GM12878 (cell line): ENCODE results near the gene AHCY. TPM values are rescaled to one million over a fixed set of nuclear protein-coding genes. Genes with fewer than 3 reads are reported as not detected.
"Not testable (repeated sequence)": the region's sequence is repeated elsewhere in the genome, so short reads cannot be mapped to it uniquely, and the experiment has no call there.

Source experiments
- ATAC-seq: fragments of 200-7000 bp; cut with Tn5 transposase; 3 replicates; pipeline ENCODE4 v1.9.1; 2020; ENCODE audit warnings: mild to moderate bottlenecking, moderate library complexity
- BruUV-seq: library from RNA; stranded (reverse); fragments of 400-500 nt; replicated peaks from 2 replicates; lab custom pipeline; 2021; lab: Mats Ljungman, UMichigan
- CTCF ChIA-PET: fragments of 300-600 bp; sonication (Branson Sonifier 250); formaldehyde crosslinking; extraction: SDS; loops from one replicate; lab custom pipeline; 2021; ENCODE audit warnings: inconsistent platforms; lab: Yijun Ruan, JAX
- POLR2A ChIA-PET: fragments of 350-600 bp; formaldehyde crosslinking; extraction: SDS; loops from one replicate; lab custom pipeline; 2021; ENCODE audit warnings: inconsistent platforms; lab: Charles Lee
- RAD21 ChIA-PET: fragments of 300-600 bp; sonication (Branson Sonifier 250); formaldehyde crosslinking; loops from one replicate; lab custom pipeline; 2023; ENCODE audit warnings: antibody characterized with exemption; ENCODE audit not compliant: unreplicated experiment; lab: Charles Lee
- SMC1A ChIA-PET: fragments of 300-600 bp; sonication (Branson Sonifier 250); formaldehyde crosslinking; loops from one replicate; lab custom pipeline; 2023; ENCODE audit not compliant: unreplicated experiment, uncharacterized antibody; lab: Charles Lee
- DNase-seq: peaks from one replicate; pipeline ENCODE4 v3.0.0-alpha.2; 2011; ENCODE audit warnings: low read depth, low spot score
- FAIRE-seq: peaks from 3 replicates; lab custom pipeline; 2011; peaks lifted over from hg19 to GRCh38; lab: Jason Lieb, UNC
- H2AFZ ChIP-seq: 2 replicates; pipeline ENCODE4 v1.6.0; 2011; ENCODE audit warnings: low read depth, low read length, control low read depth; ENCODE audit not compliant: control insufficient read depth
- H3K27ac ChIP-seq: 2 replicates; pipeline ENCODE4 v1.5.1; 2011; ENCODE audit warnings: control low read depth; ENCODE audit not compliant: control insufficient read depth, insufficient read depth
- H3K27me3 ChIP-seq, 2 experiments: replicated peaks in 1 of 2; 2 replicates each; pipeline versions ENCODE4 v1.6.0 to v1.6.1; 2011; ENCODE audit warnings: low read length in 1 of 2; ENCODE audit not compliant: control insufficient read depth in 2 of 2, insufficient read depth in 2 of 2
- H3K36me3 ChIP-seq, 2 experiments: 2 replicates each; pipeline ENCODE4 v1.5.1; 2011; ENCODE audit warnings: low read length in 1 of 2; ENCODE audit not compliant: control insufficient read depth in 2 of 2, insufficient read depth in 2 of 2
- H3K4me1 ChIP-seq: 2 replicates; pipeline ENCODE4 v1.6.1; 2011; ENCODE audit warnings: mild to moderate bottlenecking, low read length, moderate library complexity, mixed read lengths; ENCODE audit not compliant: control insufficient read depth, insufficient read depth
- H3K4me2 ChIP-seq: 2 replicates; pipeline ENCODE4 v1.6.0; 2011; ENCODE audit warnings: control low read depth; ENCODE audit not compliant: control insufficient read depth, insufficient read depth
- H3K4me3 ChIP-seq: fragments of 200-600 bp; sonication (generic); 2 replicates; pipeline ENCODE4 v1.5.1; 2016
- H3K79me2 ChIP-seq: 2 replicates; pipeline ENCODE4 v1.6.0; 2011; ENCODE audit warnings: low read length; ENCODE audit not compliant: control insufficient read depth, insufficient read depth
- H3K9ac ChIP-seq: 2 replicates; pipeline ENCODE4 v1.8.0; 2011; ENCODE audit warnings: low read length, control low read depth, mixed read lengths; ENCODE audit not compliant: control insufficient read depth, insufficient read depth
- H3K9me3 ChIP-seq: replicated peaks from 3 replicates; pipeline ENCODE4 v1.5.1; 2011; ENCODE audit warnings: mild to moderate bottlenecking, low read length; ENCODE audit not compliant: control insufficient read depth, insufficient read depth
- H4K20me1 ChIP-seq: 2 replicates; pipeline ENCODE4 v1.6.0; 2011; ENCODE audit not compliant: control insufficient read depth, insufficient read depth
- BCLAF1 ChIP-seq: fragments of 450-650 bp; IDR thresholded peaks from 2 replicates; pipeline ENCODE4 v1.6.1; 2017; ENCODE audit warnings: antibody characterized with exemption, mild to moderate bottlenecking, moderate library complexity
- IRF4 ChIP-seq: IDR thresholded peaks from 2 replicates; pipeline ENCODE4 v1.6.1; 2011; ENCODE audit warnings: low read depth, low read length
- KDM1A ChIP-seq: fragments of 200-600 bp; sonication (generic); IDR thresholded peaks from 2 replicates; pipeline ENCODE4 v1.6.1; 2016; ENCODE audit warnings: borderline replicate concordance
- MXI1 ChIP-seq: fragments of 150-350 bp; IDR thresholded peaks from 2 replicates; pipeline ENCODE4 v1.6.1; 2011; ENCODE audit warnings: low read depth, mild to moderate bottlenecking, inconsistent platforms, low read length, improper control_type of control experiment
- NBN ChIP-seq: fragments of 450-650 bp; IDR thresholded peaks from 2 replicates; pipeline ENCODE4 v1.6.1; 2016
- NFIC ChIP-seq: IDR thresholded peaks from 2 replicates; pipeline ENCODE4 v1.6.1; 2012; ENCODE audit warnings: low read depth, mild to moderate bottlenecking, inconsistent platforms, low read length, moderate library complexity
- PAX8 ChIP-seq: fragments of 450-650 bp; IDR thresholded peaks from 2 replicates; pipeline ENCODE4 v1.6.1; 2017; ENCODE audit warnings: mild to moderate bottlenecking, moderate library complexity
- SPI1 ChIP-seq: IDR thresholded peaks from 2 replicates; pipeline ENCODE4 v1.6.1; 2011; ENCODE audit warnings: low read depth, mild to moderate bottlenecking, low read length, moderate library complexity, borderline replicate concordance; ENCODE audit not compliant: insufficient read depth
- TCF3 ChIP-seq: IDR thresholded peaks from 2 replicates; pipeline ENCODE4 v1.6.1; 2012; ENCODE audit warnings: low read depth, mild to moderate bottlenecking, low read length, borderline replicate concordance; ENCODE audit not compliant: insufficient read depth
- ZNF217 ChIP-seq: fragments of 450-650 bp; IDR thresholded peaks from 2 replicates; pipeline ENCODE4 v1.6.1; 2017; ENCODE audit warnings: antibody characterized with exemption, mild to moderate bottlenecking
- WGBS: methylation state at CpG from one replicate; pipeline ENCODE4 v1.1.6; 2016; ENCODE audit warnings: low lambda C conversion rate; ENCODE audit not compliant: insufficient replicate concordance, insufficient coverage; ENCODE audit errors: missing lambda C conversion rate; 5-methylcytosine and 5-hydroxymethylcytosine counted together
- in situ Hi-C: fragments of 300-500 bp; cut with MboI; formaldehyde crosslinking; loops from 9 replicates; pipeline ENCODE4 v1.14.3; 2018; ENCODE audit warnings: mixed read lengths
- intact Hi-C: fragments of 100-400 bp; cut with micrococcal nuclease; formaldehyde crosslinking; loops from one replicate; pipeline ENCODE4 v1.14.2; 2022; ENCODE audit not compliant: unreplicated experiment
- polyA plus RNA-seq, 11 experiments: library from polyadenylated mRNA; depleted of rRNA in 4 of 11; unstranded in 6 of 11; stranded (reverse) in 5 of 11; fragments of >200 nt; fragmentation: Nextera tagmentation in 4 of 11; fragmentation: Illumina TruSeq in 1 of 11; extraction: Ambion mirVana in 4 of 11; extraction: Trizol in 1 of 11; gene quantifications; 1 replicate in 1 of 11; 2 replicates in 10 of 11; pipeline versions ENCODE4 v1.2.1 to v1.2.3, GENCODE V29; 2011 to 2016; ENCODE audit warnings: inconsistent platforms in 2 of 11, missing spikeins in 2 of 11, low read depth in 1 of 11
- total RNA-seq, 4 experiments: library from RNA; depleted of rRNA in 3 of 4; stranded (reverse); fragments of >200 nt in 3 of 4; fragmentation: Illumina TruSeq in 1 of 4; extraction: Trizol in 1 of 4; gene quantifications; 2 replicates each; pipeline versions ENCODE4 v1.2.1 to v1.2.3, GENCODE V29; 2013 to 2021

Gene AHCY
- total and polyA plus RNA-seq, 10 of the 15 experiments (the other 5 are each of a cell fraction or from before 2014, with no cell fraction given) = 84.9 to 223 (median 181) TPM

- H3K27ac ChIP-seq = no peak overlapping the region
- no peak for FAIRE-seq
- H3K36me3 ChIP-seq = no peaks in the 10 kb centered on the region
- no peaks in the 10 kb centered on the region for H4K20me1 ChIP-seq
- no peaks in the 10 kb centered on the region for H3K4me1 ChIP-seq
- no peak overlapping the region for H3K4me2 ChIP-seq
- DNase-seq = no peak
- ATAC-seq = no peak
- no peaks in the 10 kb centered on the region for H3K79me2 ChIP-seq
- H3K9me3 ChIP-seq = no peaks in the 10 kb centered on the region
- H3K9ac ChIP-seq = no peak overlapping the region
- ChIA-PET RAD21 (no interaction called here), POLR2A (no interaction called here), CTCF (interaction anchor here (1.3 kb wide), 1 partner anchor 15 kb away, joined by 3 read pairs; the partner anchor contains the start of gene ITCH), SMC1A (interaction anchor here (0.6 to 1.5 kb wide), 3 partner anchors 9 to 19 kb away, joined by 3 to 6 read pairs (median 3); no protein-coding TSS in a partner anchor)
- in situ Hi-C loops = no loop called here
- intact Hi-C loops = no loop called here
- WGBS = 58% methylated on average over 4 of the region's 4 CpGs
- no peaks in the 10 kb centered on the region for H3K27me3 ChIP-seq
- BruUV-seq = no TSS peak
- TF ChIP-seq NFIC = no peak
- TF ChIP-seq TCF3 = no peak
- no peak for TF ChIP-seq PAX8
- TF ChIP-seq IRF4 = no peak
- TF ChIP-seq ZNF217 = no peak
- TF ChIP-seq SPI1 = no peak
- TF ChIP-seq MXI1 = no peak
- no peak for TF ChIP-seq KDM1A
- TF ChIP-seq BCLAF1 = no peak
- TF ChIP-seq NBN = no peak
- no peak overlapping the region for H2AFZ ChIP-seq
- no peak overlapping the region for H3K4me3 ChIP-seq
Measured at GRCh38 chr20:34347571-34347970, 44.4 kb upstream of the AHCY start.

GRCh38 chr20:34346533-34346865 is 43.3 kb upstream of the AHCY start:
- H3K4me3 ChIP-seq, H3K36me3 ChIP-seq, FAIRE-seq, H3K4me2 ChIP-seq, H3K79me2 ChIP-seq, H3K4me1 ChIP-seq, in situ Hi-C loops, H3K27ac ChIP-seq, DNase-seq, ATAC-seq, CTCF ChIA-PET, H4K20me1 ChIP-seq, H3K27me3 ChIP-seq, H3K9ac ChIP-seq, intact Hi-C loops, BruUV-seq, H3K9me3 ChIP-seq, H2AFZ ChIP-seq: not testable (repeated sequence)
- WGBS = 95% methylated on average over 9 of the region's 9 CpGs
- ChIA-PET RAD21 (interaction anchor here (0.7 kb wide), 1 partner anchor 34 kb away, joined by 3 read pairs; no protein-coding TSS in a partner anchor), POLR2A (interaction anchor here (0.8 kb wide), 1 partner anchor 51 kb away, joined by 8 read pairs; no protein-coding TSS in a partner anchor), SMC1A (interaction anchor here (0.7 kb wide), 1 partner anchor 15 kb away, joined by 3 read pairs; no protein-coding TSS in a partner anchor)
